GM12801 (cell line): Measurements from ENCODE around the gene MEDAG.

Experiments
- CTCF ChIP-seq: IDR thresholded peaks from one replicate; pipeline ENCODE4 v1.5.1; 2011; ENCODE audit warnings: control low read depth; ENCODE audit not compliant: insufficient read length; ENCODE audit errors: extremely low read depth

Gene MEDAG

DNA sequence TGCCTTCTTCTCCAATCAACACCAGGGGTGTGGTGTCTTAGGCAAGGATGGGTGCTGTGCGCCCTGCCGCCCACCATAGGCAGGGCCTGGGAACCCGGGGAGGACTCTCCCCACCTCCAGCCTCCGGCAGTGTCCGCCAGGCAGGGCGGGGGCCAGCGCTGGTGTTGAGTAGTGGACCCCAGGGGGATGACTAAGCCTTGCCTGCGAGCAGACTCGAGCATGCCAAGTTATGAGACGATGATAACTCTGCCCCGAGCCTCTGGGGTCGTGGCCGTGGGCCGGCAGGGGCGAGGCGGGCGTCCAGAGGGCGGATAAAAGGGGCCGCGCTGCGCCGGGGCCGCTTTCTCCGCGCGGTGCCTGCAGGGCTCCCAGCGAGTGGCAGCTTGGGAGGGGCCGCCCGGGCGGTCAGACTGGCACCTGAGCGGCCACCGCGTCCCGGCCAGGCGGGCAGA is at the start of gene MEDAG:
MEDAG (plus strand) TSS at position 340 of the 452 bp plus-strand sequence. CDS start 245 bp downstream, outside the sequence.
- no peak for TF ChIP-seq CTCF

- no peak for TF ChIP-seq CTCF
Measured at GRCh38 chr13:30857018-30857417, 49.1 kb upstream of the MEDAG start.

- TF ChIP-seq CTCF: no peak
Measured at GRCh38 chr13:30857636-30858035, 48.4 kb upstream of the MEDAG start.

GRCh38 chr13:30859326-30859725 is 46.7 kb upstream of the MEDAG start:
- no peak for TF ChIP-seq CTCF

- TF ChIP-seq CTCF: no peak
Measured at GRCh38 chr13:30861163-30861562, 44.9 kb upstream of the MEDAG start.

DNA sequence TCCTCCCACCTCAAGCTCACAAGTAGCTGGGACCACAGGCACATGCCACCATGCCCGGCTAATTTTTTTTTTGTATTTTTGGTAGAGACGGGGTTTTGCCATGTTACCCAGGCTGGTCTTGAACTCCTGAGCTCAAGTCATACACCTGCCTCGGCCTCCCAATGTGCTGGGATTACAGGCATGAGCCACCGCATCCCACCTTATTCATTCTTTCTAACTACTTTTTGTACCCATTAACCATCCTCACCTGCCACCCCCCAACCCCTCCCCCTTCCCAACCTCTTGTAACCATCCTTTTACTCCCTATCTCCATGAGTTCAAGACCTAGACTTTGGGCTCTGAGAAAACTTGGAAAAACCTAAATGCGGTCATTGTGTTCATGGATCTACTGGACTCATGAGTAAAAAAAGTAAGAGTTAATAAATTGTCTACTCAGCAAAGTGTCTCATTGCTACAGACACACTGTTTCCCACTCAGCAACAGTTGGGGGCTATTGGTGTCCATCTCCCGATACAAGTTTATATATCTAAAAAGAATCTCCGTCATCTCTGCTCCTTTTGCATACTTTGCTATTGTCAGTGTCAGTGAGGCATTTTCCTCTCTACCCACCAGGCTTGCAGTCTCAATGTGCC is 44.1 kb upstream of the MEDAG start:
- no peak for TF ChIP-seq CTCF

DNA sequence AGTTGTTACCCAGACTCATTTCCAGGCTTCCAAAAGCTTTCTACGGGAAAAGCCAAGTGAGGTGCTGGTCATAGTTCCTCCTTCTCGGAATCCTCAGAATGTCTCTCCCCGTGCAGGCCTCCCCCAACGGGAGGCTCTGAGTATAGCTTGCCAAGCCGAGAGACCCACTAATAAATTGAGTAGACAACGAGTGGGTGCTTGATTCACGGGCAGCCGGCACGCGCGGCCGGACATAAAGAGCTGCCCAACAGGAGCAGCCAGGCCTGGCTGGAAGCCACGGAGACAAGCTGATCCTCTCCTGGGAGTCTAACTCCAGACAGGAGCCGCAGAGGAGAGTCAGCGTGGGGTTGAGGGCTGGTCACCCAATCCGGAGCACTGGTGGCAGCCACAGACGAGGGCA is 43.4 kb upstream of the MEDAG start:
- no peak for TF ChIP-seq CTCF
